ENCODE results near the gene PP2D1.
"Not testable (repeated sequence)": the region's sequence is repeated elsewhere in the genome, so short reads cannot be mapped to it uniquely, and the experiment has no call there.

PP2D1 gene, protein sequence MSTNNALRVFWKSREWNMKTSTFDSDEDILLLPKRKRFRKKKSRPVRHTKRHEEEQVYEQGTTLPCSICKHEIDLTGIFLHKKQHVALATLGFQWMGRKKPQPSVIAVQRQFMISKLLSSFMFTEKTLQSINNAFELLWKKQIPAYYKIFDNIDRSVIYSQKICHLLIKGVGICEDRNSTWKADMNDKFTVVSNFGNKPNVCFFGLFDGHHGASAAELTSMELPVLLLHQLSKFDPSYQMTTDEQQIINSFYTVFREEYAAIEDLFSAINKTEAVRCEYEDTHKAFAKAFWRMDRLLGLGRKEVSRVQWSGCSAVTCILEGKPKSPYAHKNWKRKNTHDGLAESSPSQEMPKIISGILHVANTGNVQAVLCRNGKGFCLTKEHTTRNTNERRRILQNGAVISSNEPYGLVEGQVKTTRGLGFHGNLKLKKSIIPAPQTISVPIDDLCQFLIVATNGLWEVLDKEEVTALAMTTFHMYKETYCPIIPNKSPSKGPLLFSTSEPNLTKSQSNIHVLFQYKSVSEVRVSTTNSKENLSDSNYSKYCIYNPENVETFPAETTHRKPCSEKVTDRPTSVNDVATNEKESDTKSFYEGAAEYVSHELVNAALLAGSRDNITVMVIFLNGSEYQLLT

DNA sequence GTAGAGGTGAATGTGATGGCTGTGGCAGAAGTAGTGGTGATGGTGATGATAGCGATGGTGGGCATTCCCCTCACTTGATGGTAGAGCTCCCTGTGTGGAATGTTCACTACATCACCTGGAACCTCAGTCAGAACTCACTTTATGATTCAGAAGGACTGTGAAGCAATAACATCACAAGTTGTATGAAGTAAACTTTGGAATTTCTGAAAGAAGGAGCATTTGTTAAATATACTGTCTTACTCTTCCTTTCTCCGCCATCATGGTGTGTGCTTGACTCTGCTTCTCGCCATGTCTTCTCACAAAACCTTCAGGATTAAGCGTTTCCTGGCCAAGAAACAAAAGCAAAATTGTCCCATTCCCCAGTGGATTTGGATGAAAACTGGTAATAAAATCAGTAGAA lies at the start of gene PP2D1:
Gene PP2D1, minus strand, starts transcription at position 101 of the 400 bp plus-strand sequence. CDS start 192 bp downstream, outside the sequence.
- no peak for DNase-seq

DNA sequence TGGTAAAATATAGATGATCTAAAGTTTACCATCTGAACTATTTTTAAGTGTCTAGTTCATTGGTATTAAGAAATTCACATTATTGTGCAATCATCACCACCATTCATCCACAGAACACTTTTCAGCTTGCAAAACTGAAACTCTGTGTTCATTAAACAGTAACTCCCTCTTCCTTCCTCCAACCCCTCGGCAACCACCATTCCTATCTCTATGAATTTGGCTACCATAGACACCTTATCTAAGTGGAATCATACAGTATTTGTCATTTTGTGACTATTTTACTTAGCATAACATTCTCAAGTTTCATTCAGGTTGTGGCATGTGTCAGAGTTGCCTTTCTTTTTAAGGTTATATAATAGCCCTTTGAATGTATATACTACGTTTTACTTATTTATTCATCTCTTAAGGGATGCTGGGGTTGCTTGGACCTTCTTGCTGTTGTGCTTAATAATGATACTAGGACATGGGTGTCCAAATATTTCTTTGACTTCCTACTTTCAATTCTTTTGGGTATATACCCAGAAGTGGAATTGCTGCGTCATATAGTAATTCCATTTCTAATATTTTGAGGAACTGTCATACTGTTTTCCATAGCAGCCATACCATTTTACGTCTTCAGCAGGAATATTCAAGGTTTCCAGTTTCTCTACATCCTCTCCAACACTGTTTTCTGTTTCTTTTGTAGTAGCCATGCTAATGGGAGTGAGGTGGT lies 49.1 kb upstream of the PP2D1 start:
- DNase-seq = no peak

DNA sequence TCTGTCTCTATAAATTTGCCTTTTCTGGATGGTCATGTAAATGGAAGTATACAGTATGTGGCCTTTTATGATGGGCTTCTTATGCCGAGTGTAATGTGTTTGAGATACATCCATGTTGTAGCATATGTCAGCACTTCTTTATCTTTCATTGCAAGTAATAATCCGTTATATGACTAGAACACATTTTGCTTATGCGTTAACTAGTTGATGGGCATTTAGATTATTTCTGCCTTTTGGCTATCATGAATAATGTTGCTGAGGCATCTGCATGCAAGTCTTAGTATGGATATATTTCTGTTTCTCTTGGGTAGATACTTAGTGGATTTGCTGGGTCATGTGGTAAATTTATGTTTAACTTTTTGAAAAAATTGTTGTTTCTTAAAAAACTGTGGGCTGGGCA lies 47.9 kb upstream of the PP2D1 start:
- no peak for DNase-seq

DNA sequence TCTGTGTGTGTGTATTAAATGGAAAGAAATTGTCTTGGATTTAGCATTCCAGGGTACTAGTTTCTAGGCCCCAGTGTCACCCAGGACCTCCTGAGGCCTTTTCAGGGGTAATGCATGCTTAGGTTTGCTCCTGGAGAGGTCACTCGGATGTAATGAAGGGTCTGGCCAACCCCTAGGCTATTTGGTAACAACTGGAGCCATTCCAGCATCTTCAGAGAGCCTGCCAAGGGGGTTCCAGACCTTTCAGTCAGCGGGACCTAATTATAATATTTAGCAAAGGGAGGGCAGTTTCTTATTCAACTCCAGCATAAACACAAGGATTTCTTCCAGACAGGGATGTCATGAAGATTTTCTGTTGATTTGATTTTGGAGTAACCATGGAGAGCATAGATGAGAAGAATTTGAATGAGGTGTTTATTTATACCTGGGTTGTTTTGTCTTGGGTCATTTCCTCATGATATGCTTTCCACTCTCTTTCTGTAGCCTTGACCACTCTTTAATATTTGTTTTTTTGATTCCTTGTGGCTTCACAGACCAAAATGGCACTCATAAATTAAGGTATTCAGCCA lies 45.6 kb upstream of the PP2D1 start:
- DNase-seq = no peak

DNA sequence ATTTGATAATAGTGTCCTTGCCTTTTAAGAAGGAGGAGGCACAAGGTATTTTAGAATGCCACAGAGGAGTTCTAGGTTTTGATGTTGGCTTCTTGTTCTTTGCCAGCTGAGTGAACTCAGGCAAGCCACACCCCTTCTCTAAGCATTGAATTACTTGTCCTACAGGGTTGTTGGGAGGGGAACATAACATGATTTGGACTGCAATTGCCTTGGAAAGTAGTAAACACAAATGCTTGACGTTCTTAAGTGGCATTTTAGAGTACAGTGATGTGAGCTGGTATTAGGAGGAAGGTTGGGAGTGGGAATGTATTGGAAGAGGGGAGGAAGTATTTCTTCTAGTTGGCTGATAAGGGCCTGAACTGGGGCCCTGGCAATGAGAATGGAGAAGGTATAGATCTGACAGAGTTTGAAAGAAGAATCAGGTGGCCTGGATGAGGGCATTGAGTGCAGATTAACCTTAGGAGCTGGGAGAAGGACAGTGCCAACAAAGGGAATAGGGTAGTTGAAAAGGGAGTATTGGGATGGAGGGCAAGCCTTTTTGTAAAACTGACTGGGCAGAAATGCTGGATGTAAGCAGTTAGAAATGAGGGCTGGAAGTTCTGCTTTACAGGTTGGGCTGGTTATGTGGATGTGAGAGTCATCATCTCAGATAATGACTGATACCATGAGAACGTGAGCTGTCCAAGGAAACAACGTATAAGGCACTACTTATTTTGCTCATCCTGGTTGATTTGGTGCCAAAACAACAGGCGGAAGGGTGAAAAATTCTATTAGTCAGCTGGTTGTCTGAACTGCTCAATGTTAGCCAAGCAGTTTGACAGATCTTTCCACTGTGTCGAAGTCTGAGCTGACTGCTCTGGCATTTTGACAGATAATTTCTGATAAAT lies 44.9 kb upstream of the PP2D1 start:
- DNase-seq = no peak

DNA sequence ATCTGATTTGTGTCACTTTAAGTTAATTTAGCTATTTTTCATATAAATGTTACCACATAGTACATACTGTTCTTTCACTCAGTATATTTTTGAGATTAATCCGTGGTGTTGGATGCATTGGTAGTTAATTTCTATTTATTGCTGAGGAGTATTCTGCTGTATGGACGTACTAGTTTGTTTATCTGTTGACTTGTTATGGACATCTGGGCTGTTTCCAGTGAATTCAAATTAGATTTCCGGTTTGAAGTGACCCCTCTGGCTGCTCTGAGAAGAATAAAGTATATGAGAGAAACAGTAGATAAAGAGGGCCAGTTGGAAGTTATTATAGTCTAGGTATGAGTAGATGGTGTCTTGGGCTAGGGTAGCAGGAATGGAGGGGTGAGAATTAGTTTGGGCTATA lies 43.8 kb upstream of the PP2D1 start:
- DNase-seq = no peak

DNA sequence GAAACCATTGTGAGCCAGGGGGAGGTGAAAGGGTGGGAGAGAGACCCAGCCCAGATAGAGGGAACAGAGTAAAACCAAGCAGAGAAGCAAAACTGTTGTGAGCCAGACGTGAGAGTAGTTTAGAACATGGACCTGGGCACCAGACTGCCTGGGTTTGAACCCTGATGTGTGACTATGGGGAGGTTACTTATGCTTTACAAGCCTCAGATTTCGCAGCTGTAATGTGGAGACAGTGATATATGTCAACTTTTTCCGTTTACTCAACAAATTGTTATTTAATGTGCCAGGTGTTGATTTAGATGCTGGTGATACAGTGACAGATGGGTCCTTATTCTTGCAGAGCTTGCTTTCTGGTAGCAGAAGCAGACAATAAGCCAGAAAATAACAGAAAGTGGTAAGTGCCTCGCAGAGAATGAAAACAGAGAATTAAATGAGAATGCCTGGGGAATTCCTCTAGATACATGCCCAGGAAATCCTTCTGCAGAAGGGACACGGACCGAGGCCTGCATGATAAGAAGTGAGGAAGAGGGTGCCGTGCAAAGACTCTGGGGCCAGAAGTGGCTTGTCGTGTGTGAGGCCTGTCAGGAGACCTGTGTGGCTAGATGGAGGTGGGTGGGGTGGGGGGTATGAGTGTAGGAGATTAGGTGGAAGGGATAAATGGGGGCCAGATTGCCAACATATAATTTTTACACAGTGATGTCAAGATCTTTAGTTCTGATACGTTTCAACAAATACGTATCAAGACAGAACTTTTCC lies 43.1 kb upstream of the PP2D1 start:
- DNase-seq = no peak

DNA sequence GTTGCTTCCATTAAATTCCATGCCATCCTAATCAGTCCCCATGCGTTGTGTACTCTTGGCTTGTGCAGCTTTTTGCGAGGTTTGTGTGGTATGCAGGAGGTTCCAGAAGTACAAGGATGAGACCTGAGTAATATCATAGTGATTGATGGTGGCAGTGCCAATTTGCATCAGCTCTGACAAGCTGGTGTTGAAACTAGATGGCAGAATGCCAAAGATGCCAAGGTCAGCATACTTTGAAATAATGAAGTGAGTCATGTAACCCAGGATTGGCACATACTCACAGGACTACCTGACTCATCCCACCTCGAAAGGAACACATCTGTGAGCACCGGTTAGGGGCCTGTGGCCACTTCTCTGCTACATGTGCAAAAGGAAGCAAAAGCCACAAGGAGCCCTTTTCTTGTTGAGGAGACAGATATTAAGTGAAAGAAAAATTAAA lies 42.5 kb upstream of the PP2D1 start:
- no peak for DNase-seq

DNA sequence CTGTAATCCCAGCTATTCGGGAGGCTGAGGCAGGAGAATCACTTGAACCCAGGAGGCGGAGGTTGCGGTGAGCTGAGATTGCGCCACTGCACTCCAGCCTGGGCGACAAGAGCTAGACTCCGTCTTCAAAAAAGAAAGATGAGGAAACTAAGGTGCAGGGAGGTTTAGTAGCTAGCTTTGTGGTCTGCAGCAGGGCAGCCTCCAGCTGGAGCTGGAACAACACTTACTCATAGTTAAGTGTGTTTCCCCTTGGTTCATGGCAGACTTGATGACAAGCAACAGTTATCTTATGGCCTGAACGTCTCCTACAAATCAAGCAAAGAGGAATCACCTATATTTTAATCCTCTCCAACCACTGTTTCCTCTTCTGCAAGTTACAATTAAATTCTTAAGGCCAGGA lies 40.8 kb upstream of the PP2D1 start:
- no peak for DNase-seq

DNA sequence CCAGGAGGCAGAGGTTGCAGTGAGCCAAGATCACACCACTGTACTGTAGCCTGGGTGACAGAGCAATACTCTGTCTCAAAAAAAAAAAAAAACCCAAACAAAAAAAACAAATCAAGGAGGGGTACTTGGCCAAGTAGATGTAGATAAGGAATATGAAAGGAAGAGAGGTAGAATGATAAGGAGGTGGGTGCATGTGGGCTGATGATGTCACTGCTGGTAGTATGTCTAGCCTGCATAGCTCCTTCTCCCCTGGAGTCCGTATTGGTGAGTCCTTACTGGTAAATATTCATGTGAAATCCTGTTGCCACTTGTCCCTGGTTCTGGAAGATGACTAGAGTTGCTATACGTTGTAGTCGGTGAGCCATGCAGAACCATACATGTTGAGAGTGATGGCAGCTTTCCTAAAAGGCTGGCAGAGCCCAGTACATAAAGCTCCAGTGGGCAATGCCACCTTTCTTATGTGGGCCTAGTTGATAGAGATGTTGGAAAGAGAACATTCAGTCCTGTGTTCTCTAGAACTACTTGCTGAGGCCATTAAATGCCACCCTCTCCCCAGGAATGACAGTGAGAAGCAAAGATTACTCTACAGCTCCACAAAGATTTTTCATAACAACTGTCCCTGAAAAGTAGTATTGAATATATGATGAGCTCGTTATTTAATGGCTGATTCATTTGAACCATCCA lies 39.2 kb upstream of the PP2D1 start:
- no peak for DNase-seq

DNA sequence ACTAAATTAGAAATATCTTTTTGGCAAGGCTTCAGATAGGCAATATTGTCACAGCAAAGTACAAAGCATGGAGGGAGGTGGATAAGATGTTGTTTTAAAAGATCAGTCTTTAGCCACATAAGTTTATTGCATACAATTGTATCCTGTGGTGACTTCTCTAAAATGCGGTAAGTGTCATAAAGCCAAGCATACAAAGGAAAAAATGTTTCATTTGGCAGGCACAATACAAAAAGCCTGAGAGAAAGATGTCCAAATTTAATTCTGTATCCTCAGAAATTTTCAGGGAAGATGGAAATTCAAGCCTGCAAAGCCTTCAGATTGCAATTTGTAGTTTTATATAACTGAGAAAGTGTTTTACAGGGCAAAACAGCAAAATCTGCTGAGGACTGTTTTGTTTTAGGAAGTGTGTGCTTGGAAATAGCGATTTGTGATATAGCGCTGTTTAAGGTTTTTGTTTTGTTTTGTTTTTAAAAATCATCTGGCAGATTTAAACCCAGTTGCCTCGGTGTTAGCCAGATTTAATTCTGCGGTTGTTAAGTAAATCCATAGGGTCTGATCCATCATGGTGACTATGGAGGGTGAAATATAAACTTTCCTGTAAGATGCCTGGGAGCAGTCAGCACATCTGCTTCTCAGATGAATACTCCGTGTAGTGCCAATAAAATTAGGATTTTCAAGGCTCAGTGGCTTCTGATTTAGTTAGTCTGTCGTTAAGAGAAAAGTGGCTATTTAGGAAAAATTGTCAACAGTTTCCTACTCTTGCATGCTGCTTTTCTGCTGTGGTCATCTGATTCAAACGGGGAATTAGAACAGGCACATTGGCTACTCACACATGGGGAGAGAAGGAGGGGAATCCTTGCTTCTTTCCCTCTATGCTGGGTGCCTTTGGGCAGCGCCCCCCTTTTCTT lies 36.2 kb upstream of the PP2D1 start:
- no peak for DNase-seq

DNA sequence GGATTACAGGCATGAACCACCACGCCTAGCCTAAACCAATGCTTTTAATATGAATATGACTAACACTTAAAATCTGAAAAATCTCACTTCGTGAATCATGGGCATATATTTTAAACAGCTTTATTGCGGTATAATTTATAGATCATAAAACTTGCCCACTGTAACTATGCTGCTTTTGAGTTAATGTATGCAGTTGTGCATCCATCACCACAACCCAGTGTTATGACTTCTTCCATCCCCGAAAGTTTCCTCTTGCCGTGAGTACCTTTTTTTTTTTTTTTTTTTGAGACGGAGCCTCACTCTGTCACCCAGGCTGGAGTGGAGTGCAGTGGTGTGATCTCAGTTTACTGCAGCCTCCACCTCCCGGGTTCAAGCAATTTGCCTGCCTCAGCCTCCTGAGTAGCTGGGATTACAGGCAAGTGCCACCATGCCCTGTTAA lies 35.3 kb upstream of the PP2D1 start:
- no peak for DNase-seq

DNA sequence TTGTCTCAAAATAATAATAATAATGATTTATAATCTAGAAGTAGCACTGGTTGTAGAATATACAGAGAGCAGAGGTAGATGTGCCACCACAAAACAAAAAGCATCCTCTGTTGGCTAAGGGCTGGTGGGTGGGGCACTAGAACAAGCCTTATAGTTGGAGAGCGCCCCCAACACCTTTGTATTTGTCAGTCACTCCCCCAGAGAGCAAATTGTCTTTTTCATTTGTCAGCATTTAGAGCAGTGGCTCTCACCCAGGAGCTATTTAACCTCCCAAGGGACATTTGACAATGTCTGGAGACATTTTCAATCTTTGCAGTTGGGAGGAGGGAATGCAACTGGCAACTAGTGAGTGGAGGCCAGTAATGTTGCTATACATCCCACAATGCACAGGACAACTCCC lies 34.5 kb upstream of the PP2D1 start:
- no peak for DNase-seq

DNA sequence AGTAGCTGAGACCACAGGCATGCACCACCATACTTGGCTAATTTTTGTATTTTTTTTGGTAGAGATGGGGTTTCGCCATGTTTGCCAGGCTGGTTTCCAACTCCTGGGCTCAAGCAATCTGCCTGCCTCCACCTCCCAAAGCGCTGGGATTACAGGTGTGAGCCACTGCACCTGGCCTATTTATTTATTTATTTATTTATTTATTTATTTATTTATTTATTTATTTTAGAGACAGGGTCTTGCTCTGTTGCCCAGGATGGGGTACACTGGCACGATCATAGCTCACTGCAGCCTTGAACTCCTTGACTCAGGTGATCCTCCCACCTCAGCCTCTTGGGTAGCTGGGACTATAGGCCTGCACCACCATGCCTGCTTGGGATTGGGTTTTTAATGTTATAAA lies 33.1 kb upstream of the PP2D1 start:
- not testable (repeated sequence) for DNase-seq

DNA sequence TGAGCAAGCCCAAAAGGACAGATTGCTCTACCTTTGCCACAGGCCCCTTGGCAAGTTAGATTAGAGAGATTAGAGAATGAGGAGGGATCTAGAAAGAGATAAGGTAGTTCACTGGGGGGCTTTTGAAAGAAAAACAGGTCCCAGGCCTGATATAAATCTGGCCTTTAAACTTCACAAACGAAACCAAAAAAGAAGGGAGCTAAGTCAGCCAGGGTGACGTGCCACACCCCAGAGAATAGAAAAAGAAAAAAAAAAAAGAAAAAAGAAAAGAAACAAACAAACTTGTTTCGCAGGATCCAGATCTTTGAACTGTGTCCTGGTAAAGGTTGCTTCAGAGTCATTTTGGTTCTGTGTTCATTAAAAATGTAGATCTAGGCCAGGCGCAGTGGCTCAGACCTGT lies 31.8 kb upstream of the PP2D1 start:
- no peak for DNase-seq

DNA sequence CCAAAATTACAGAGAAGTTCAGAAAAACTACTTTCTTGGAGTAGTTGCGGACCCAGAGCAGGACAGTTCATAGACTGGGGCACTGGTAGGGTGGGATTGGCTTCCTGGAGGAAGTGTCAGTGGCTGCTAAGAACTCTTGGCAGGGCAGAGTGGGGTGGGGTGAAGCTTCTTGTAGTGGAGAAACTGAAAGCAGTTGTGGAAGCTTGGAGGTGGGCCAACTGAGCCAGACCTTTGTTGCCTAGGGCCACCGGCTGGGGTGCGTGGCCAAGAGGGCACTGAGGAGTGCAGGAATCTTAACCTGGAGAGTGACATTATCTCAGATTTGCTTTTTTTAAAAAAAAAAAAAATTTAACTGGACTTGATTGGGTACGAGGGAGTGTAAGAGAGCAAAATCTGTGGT lies 31.3 kb upstream of the PP2D1 start:
- DNase-seq = no peak

DNA sequence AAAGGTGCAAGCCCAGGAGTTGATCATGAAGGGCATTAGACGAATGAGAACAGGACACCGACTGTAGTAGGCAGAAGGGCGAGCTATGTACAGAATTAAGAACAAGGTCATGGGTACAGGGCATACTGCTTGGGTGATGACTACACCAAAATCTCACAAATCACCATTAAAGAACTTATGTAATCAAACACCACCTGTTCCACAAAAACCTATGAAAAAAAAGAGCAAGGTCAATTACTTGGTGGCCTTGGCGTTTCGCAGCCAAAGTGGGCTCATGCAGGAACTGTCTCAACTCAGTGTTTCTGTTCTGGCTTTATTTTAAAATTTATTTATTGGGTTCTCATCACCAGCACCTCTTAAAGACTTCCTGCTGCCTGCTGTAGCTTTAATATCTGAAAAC lies 30.3 kb upstream of the PP2D1 start:
- no peak for DNase-seq

DNA sequence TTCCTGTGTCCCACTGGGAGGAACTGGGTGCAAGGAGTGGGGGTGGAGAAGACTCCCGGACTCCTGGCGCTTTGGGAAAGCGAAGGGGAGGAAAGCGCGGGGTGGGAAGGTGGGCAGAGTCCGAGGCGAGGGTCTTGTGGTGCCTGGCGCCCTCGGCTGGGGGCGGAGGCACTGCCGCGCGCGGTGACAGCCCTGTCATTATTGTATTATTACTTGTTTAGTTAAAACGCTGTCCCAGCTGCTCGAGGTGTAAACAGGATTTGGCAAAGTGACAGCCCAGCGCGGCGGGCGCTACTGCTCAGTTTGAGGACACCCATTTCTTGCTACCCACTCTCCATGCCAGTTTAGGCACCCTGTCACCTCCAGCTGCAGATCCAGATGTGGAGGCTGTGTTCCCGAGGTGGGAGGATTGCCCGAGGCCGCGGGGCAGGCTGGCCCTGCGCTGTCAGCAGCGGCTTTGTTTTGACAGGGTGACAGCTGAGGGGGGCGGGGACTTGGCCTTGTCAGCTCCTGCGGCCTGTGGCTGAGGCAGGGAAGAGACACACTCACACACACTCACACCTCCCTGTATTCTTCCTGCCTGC lies 29.2 kb upstream of the PP2D1 start:
- peak; percentile 93 for DNase-seq

DNA sequence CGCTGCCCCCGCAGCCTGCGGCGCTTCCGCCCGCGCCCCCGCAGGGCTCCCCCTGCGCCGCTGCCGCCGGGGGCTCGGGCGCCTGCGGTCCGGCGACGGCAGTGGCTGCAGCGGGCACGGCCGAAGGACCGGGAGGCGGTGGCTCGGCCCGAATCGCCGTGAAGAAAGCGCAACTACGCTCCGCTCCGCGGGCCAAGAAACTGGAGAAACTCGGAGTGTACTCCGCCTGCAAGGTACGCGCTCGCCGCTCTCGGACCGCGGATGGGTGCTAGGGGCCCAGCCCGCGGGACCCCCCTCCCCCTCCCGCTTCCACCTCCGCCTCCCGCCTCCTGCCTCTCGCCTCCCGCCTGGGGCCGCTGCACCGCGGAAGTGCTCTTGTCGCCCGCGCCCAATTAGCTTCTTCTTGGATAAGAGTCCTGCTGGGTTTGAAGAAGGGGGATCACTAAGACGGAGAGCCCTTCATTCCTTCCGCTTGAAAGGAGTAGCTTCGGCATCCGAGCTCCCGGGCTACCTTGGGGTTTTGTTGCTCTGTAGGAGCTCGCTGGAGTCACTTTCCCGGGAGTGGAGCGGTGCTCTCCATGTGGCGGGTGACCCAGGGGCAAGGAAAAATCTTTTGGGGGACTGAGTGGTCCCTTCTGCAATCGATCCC lies 28.6 kb upstream of the PP2D1 start:
- DNase-seq = peak; percentile 86
